Right renal pelvis (tissue), 4 donors: ENCODE measurements around the gene TAB3. TPM values are rescaled to one million over a fixed set of nuclear protein-coding genes. Genes with fewer than 3 reads are reported as not detected.
"Not testable (repeated sequence)": the region's sequence is repeated elsewhere in the genome, so short reads cannot be mapped to it uniquely, and the experiment has no call there.

ENCODE experiments used
- DNase-seq, 4 donors: peaks; one replicate each; pipeline ENCODE4 v3.0.0-alpha.2; 2013; ENCODE audit warnings: low read depth in 4 of 4, low spot score in 3 of 4, missing footprints in 1 of 4
- polyA plus RNA-seq, 4 donors: library from polyadenylated mRNA; unstranded; fragments of 120-200 nt; gene quantifications; one replicate each; pipeline ENCODE4 v1.2.1, GENCODE V29; 2013; ENCODE audit not compliant: insufficient read length in 4 of 4

TAB3 gene
- polyA plus RNA-seq, 4 donors = 30.6 to 37.0 (median 31.9) TPM

DNA sequence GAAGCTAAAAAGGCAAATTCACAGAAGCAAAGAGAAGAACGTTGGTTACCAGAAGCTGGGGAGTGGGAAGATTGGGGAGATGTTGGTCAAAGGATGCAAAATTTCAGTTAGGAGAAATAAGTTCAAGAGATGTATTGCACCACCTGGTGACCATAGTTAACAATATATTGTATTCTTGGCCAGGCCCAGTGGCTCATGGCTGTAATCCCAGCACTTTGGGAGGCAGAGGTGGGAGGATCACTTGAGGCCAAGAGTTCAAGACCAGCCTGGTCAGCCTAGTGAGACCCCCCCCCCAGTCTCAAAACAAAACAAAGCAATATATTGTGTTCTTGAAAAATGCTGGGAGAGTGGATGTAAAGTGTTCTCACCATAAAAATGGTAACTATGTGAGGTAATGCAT lies 67.9 kb downstream of the TAB3 start:
- no peak for DNase-seq

DNA sequence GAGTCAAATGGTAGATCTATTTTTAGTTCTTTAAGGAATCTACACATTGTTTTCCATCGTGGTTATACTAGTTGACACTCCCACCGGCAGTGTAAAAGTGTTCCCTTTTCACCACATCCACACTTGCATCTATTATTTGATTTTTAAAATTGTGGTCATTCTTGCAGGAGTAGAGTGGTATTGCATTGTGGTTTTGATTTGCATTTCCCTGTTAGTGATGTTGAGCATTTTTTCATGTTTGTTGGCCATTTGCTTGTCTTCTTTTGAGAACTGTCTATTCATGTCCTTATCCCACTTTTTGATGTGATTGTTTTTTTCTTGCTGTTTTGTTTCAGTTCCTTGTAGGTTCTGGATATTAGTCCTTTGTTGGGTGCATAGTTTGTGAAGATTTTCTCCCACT lies 70.0 kb downstream of the TAB3 start:
- DNase-seq = no peak

DNA sequence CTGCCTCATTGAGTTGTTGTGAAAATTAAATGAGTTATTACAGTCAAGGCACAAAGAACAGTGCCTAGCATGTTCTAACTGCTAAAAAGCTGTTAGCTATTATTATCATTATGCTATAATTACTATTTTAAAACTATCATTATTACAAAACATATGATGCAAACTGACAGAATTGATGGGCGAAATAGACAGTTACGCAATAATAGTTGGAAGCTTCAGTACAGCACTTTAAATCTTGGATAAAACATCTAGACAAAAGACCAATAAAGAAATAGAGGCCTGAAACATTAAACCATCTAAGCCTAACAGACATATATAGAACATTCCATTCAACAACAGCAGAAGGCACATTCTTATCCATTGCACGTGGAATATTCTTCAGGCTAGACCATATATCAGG lies 73.0 kb downstream of the TAB3 start:
- DNase-seq = no peak

DNA sequence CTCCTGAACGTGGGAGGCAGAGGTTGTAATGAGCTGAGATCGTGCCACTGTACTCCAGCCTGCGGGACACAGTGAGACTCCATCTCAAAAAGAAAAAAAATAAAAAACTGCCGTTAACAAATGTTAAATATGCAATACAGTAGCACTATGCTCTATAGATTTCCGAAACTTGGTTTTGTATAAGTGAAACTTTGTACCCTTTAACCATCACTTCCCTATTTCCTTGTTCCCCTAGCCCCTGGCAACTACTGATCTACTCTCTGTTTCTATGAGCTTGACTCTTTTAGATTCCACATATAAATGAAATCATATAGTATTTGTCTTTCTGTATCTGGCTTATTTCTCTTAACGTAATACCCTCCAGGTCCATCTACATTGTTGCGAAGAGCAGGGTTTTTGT lies 74.1 kb downstream of the TAB3 start:
- DNase-seq = no peak

DNA sequence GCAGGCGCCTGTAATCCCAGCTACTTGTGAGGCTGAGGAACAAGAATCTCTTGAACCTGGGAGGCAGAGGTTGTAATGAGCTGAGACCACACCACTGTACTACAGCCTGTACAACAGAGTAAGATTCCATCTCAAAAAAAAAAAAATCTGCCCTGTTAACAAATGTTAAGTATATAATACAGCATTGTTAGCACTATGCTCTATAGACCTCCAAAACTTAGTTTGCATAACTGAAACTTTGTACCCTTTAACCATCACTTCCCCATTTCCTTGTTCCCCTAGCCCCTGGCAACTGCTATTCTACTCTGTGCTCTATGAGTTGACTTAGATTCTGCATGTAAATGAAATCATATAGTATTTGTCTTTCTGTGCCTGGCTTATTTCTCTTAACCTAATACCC lies 76.7 kb downstream of the TAB3 start:
- no peak for DNase-seq

GRCh38 chrX:30806187-30806728 lies 82.8 kb downstream of the TAB3 start:
- no peak for DNase-seq

- no peak for DNase-seq
Measured at GRCh38 chrX:30804462-30804861, 84.6 kb downstream of the TAB3 start.

DNA sequence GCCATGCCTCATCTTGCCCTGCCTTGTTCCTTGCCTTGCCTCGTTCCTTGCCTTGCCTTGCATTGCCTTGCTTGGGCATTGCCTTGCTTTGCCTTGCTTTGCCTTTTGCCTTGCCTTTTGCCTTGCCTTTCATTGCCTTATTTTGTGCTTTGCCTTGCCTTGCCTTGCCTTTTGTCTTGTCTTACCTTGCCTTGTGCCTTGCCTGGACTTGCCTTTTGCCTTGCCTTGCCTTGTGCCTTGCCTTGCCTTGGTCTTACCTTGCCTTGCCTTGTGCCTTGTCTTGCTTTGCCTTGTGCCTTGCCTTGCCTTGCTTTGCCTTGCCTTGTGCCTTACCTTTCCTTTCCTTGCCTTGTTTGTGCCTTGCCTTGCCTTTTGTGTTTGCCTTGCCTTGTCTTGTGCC lies 88.2 kb downstream of the TAB3 start:
- no peak for DNase-seq

DNA sequence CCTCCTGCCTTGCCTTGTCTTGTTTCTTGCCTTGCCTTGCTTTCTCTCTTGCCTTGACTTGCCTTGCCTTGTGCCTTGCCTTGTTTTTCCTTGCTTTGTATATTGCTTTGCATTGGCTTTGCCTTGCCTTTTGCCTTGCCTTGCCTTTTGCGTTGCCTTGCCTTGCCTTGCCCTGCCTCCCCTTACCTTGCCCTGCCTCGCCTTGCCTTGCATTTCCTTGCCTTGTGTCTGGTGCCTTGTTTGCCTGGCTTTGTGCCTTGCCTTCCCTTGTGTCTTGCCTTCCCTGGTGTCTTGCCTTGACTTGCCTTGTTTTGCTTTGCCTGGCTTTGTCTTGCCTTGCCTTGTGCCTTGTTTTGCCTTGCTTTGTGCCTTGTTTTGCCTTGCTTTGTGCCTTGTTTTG lies 89.7 kb downstream of the TAB3 start:
- DNase-seq = no peak

GRCh38 chrX:30798810-30799209 lies 90.2 kb downstream of the TAB3 start:
- no peak for DNase-seq

DNA sequence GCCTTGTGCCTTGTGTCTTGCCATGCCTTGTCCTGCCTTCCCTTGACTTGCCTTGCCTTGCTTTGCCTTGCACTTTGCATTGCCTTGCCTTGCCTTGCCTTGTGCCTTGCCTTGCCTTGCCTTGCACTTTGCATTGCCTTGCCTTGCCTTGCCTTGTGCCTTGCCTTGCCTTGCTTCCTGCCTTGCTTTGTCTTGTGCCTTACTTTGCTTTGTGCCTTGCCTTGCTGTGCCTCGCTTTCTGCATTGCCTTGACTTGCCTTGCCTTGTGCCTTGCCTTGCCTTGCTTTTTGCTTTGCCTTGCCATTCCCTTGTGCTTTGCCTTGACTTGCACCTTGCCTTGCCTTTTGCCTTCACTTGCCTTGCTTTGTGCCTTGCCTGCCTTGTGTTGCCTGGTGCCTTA lies 91.8 kb downstream of the TAB3 start:
- DNase-seq = not testable (repeated sequence)

- no peak for DNase-seq
Measured at GRCh38 chrX:30795981-30796958, 92.8 kb downstream of the TAB3 start.

GRCh38 chrX:30794497-30794896 lies 94.6 kb downstream of the TAB3 start:
- DNase-seq = no peak

DNA sequence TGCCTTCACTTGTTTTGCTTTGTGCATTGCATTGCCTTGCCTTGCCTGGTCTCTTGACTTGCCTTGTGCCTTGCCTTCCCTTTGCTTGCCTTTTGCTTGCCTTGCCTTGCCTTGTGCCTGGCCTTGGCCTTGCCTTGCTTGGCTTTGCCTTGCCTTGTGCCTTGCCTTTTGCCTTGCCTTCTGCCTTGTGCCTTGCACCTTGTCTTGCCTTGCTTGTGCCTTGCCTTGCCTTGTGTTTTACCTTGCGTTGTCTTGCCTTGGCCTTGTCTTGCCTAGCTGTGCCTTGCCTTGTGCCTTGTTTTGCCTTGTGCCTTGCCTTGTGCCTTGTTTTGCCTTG lies 95.3 kb downstream of the TAB3 start:
- no peak for DNase-seq

DNA sequence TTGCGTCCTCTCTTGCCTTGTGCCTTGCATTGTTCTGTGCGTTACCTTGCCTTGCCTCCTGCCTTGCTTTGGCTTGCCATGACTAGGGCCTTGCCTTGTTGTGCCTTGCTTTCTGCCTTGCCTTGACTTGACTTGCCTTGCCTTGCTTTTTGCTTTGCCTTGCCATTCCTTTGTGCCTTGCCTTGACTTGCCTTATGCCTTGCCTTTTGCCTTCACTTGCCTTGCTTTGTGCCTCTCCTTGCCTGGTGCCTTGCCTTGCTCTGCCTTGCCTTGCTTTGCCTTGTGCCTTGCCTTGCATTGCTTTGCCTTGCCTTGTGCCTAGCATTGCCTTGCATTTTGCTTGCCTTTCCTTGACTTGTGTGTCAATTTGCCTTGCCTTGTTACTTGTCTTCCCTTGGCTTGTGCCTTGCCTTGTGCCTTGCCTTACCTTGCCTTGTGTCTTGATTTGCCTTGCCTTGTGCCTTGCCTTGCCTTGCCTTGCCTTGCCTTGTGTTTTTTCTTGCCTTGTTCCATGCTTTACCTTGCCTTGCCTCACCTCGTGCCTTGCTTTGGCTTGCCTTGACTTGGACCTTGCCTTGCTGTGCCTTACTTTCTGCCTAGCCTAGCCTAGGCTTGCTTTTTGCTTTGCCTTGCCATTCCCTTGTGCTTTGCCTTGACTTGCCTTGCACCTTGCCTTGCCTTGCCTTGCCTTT lies 95.8 kb downstream of the TAB3 start:
- no peak for DNase-seq

GRCh38 chrX:30791296-30792278 lies 97.5 kb downstream of the TAB3 start:
- no peak for DNase-seq

DNA sequence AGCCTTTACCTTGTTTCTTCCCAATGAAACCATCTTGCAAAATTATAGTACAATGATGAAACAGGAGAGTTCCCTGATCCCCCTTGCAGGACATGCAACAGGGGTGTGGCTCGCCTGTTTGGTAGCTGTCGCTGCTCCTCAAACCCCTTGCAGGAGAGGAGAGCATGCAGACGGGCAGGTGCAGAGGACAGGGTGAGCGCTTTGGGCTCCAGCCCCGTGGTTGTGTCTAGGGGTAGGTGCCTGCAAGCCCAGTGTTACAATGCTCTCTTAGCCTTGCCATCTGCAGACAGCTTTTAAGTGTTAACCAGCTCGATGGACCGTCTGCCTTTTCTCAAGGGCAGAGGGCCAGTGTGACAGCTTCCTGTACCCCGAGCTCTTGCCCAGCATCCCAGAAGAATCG lies 102.0 kb downstream of the TAB3 start:
- no peak for DNase-seq

GRCh38 chrX:30786374-30786773 lies 102.7 kb downstream of the TAB3 start:
- DNase-seq = no peak

DNA sequence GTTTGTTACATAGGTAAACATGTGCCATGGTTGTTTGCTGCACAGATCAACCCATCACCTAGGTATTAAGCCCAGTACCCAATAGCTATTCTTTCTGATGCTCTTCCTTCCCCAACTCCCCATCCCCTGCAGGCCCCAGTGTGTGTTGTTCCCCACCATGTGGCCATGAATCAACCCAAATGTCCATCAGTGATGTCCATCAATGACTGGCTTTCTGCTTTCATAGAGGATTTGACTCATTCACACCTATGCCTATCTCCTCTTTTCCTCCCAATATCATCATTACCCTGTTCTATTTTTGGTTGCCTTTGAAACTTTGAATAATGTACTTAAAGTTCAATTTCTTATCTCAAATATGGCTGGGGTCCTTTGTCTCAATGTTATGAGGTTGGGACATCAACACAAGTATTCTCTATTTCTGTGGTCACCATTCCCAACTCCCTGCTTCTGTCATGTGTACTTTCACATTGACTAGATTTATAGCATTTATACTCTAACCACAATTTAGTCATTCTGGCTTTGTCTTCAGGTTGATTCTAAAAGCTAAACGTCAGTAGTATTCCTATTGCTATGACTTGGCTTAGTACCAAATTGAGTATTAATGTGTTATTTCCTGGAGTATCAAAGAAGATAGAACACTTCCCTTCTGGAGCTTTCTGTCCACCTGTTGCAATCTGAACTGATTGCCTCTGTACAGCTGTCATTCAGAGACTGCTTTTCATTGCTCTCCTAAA lies 107.2 kb downstream of the TAB3 start:
- no peak for DNase-seq

GRCh38 chrX:30779453-30780030 lies 109.5 kb downstream of the TAB3 start:
- DNase-seq = no peak
